Glutamatergic neuron (in vitro differentiated cells): ENCODE data around the gene GSE1. TPM values are rescaled to one million over a fixed set of nuclear protein-coding genes. Genes with fewer than 3 reads are reported as not detected.

Experiments used
- DNase-seq: peaks from one replicate; pipeline ENCODE4 v3.0.0; 2022
- H3K27ac Mint-ChIP-seq: one replicate; pipeline ENCODE4 v1.8.0; 2020; ENCODE audit warnings: mild to moderate bottlenecking, mixed read lengths, inconsistent platforms; ENCODE audit not compliant: unreplicated experiment
- H3K27me3 Mint-ChIP-seq: one replicate; pipeline ENCODE4 v1.8.0; 2020; ENCODE audit warnings: mild to moderate bottlenecking, moderate library complexity, mixed read lengths, inconsistent platforms; ENCODE audit not compliant: unreplicated experiment
- H3K36me3 Mint-ChIP-seq: one replicate; pipeline ENCODE4 v1.8.0; 2020; ENCODE audit warnings: mild to moderate bottlenecking, mixed read lengths, inconsistent platforms; ENCODE audit not compliant: unreplicated experiment
- H3K4me1 Mint-ChIP-seq: one replicate; pipeline ENCODE4 v1.8.0; 2020; ENCODE audit warnings: mild to moderate bottlenecking, low read depth, mixed read lengths, inconsistent platforms; ENCODE audit not compliant: unreplicated experiment
- H3K4me3 Mint-ChIP-seq: one replicate; pipeline ENCODE4 v1.8.0; 2020; ENCODE audit warnings: mild to moderate bottlenecking, mixed read lengths, inconsistent platforms; ENCODE audit not compliant: unreplicated experiment
- H3K9me3 Mint-ChIP-seq: one replicate; pipeline ENCODE4 v1.8.0; 2020; ENCODE audit warnings: mild to moderate bottlenecking, moderate library complexity, mixed read lengths, inconsistent platforms; ENCODE audit not compliant: unreplicated experiment
- CTCF ChIP-seq: fragments of 200-600 bp; sonication (generic); IDR thresholded peaks from one replicate; pipeline ENCODE4 v1.5.0; 2021; ENCODE audit not compliant: partially characterized antibody, unreplicated experiment
- total RNA-seq: library from RNA; stranded (reverse); fragmentation: NEBNext Ultra II Directional; extraction: Animal tissue kit (Norgen Biotek cat#: 25700); gene quantifications from one replicate; pipeline ENCODE4 v1.2.1, GENCODE V29; 2021; ENCODE audit not compliant: unreplicated experiment

GSE1 gene
- total RNA-seq, 1 donor from 2014 or later: 473 TPM

DNA sequence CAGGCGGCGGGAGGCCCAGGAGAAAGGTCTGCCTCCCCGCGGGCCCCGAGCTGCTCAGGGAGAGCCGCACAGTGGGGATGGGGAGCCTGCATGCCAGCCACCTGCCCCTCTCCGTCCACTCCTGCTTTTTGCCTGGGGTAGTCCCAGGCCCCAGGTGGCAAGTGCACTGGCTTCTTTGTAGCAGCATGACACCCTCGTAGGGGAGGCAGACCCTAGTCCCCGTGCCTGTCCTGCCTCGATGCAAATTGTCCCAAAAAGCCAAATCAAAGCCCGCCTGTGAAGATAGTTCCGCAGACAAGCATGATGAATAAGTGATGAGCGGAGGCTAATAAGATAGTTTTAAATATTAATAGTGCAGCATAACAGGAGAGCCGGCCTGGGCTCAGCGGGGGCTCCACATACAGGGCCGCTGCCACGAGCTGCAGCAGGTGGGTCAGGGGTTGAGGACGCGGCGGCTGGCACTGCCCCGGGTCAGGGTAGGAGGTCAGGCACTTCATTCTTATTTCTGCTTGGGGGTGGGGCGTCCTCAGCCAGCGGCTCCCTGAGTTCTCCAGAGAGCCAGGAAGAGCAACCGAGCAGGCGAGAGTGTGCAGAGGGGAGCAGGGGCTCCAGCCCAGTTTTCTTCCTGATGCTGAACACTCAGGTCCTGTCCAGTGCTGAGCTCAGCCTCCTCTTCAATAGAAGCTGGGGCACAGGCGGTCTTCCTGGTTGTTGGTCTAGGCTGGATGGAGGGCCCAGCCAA is 48.8 kb downstream of the GSE1 start:
- no peak for DNase-seq
- Mint-ChIP-seq H3K9me3 (peaks cover 52% of the 10 kb centered on the region), H3K4me1 (peaks cover 29% of the 10 kb centered on the region), H3K27ac (peak overlapping the region; percentile 96), H3K36me3 (no peaks in the 10 kb centered on the region), H3K27me3 (peaks cover 47% of the 10 kb centered on the region), H3K4me3 (peak overlapping the region; percentile 59)
- no peak for TF ChIP-seq CTCF

DNA sequence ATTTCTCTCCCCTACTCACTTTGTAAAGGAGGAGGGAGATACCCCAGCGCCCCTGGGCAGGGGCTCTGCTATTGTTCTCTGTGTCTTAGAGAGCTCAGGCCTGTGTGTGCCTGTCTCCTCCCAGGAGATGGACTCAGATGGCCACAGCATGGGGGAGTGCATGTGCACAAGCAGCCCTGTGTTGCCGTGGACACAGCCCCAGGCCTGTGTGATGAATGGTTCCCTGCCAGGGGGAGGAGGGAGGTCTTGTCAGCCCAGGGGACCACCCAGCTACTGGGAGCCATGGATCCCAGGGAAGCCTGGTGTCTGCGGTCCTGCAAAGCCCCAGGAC is 49.3 kb downstream of the GSE1 start:
- no peak for TF ChIP-seq CTCF
- peaks cover 29% of the 10 kb centered on the region for H3K4me1 Mint-ChIP-seq
- peak; percentile 78 for DNase-seq
- H3K36me3 Mint-ChIP-seq: no peaks in the 10 kb centered on the region
- H3K4me3 Mint-ChIP-seq: peak overlapping the region; percentile 81
- peak overlapping the region; percentile 96 for H3K27ac Mint-ChIP-seq
- H3K27me3 Mint-ChIP-seq: peaks cover 51% of the 10 kb centered on the region
- H3K9me3 Mint-ChIP-seq: peaks cover 57% of the 10 kb centered on the region

GRCh38 chr16:85662976-85663830 is 50.1 kb downstream of the GSE1 start:
- H3K36me3 Mint-ChIP-seq: no peaks in the 10 kb centered on the region

GRCh38 chr16:85663891-85664321 is 50.8 kb downstream of the GSE1 start:
- peaks cover 55% of the 10 kb centered on the region for H3K27me3 Mint-ChIP-seq
- peaks cover 25% of the 10 kb centered on the region for H3K4me1 Mint-ChIP-seq
- no peaks in the 10 kb centered on the region for H3K36me3 Mint-ChIP-seq
- no peak for DNase-seq
- no peak for TF ChIP-seq CTCF
- peaks cover 63% of the 10 kb centered on the region for H3K9me3 Mint-ChIP-seq
- no peak overlapping the region for H3K27ac Mint-ChIP-seq
- no peak overlapping the region for H3K4me3 Mint-ChIP-seq

More at GRCh38 chr16:85662976-85663830, 50.1 kb downstream of the GSE1 start:
- TF ChIP-seq CTCF: no peak
- H3K27ac Mint-ChIP-seq: peak overlapping the region; percentile 96
- DNase-seq: no peak
- H3K4me3 Mint-ChIP-seq: peak overlapping the region; percentile 42
- peaks cover 53% of the 10 kb centered on the region for H3K27me3 Mint-ChIP-seq
- peaks cover 25% of the 10 kb centered on the region for H3K4me1 Mint-ChIP-seq
- peaks cover 60% of the 10 kb centered on the region for H3K9me3 Mint-ChIP-seq
